ENCODE results near the gene UFM1. TPM values are rescaled to one million over a fixed set of nuclear protein-coding genes. Genes with fewer than 3 reads are reported as not detected.
"Not testable (repeated sequence)": the region's sequence is repeated elsewhere in the genome, so short reads cannot be mapped to it uniquely, and the experiment has no call there.

Gene UFM1
- total RNA-seq, 1 experiment from 2014 or later = 82.7 TPM

DNA sequence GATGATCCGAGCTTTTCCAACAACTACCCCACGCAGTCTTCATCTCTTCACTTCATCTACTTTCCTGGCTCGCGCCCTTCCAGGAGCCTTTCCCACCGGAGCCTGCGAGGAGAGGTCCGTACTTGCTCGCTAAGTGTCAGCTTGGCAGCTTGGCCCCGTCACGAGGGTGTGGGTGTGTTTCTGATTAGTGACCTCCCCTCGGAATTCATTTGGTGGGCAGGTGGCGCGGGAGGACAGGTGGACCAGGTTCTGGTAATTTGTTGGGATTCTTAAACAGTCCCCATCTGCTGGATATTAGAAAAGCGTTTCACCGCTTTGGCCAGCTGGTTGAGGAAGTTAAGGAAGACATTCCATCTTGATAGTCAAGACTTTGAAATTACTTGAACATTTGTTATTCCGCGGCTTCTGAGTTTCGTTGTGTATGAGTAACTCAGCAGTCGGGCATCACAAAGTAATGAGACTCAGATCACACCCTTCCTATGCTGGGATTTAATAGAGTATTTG, 515 bp downstream of the UFM1 start:
- H3K4me2 ChIP-seq (ENCODE audit: low read depth, low read length, poor library complexity, severe bottlenecking) = peak overlapping the region; percentile 71

DNA sequence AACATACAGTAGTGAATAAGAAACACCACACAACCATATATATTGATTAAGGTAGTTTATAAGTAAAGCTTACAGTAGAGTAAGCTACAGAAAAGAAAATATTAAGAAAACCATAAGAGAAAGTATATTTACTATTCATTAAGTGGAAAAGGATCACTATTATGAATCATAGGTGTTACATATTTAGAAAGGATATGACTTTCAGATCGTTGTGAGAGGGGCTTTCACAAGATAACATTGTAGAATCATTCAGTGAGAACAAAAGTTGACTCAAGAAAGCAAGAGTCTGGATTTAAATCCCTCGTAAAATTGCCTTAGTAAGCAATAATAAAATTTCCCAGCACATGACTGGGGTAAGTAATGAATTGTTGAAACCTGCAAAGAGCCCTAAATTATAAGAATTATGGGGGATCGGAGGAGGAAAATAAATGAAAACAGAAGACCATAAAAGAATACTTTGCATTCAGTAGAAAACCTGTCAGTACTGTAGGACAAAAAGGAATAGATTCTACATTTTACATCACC, 6.0 kb downstream of the UFM1 start:
- Histone ChIP-seq H3K9me3 (ENCODE audit: low read length) (no peaks in the 10 kb centered on the region), H4K20me1 (ENCODE audit: insufficient read depth, low read depth, low read length) (no peaks in the 10 kb centered on the region), H3K4me2 (ENCODE audit: low read depth, low read length, poor library complexity, severe bottlenecking) (no peak overlapping the region), H2AFZ (ENCODE audit: low read length) (no peak overlapping the region), H3K36me3 (ENCODE audit: insufficient read depth, low read length) (peaks cover 62% of the 10 kb centered on the region), H3K4me3 (ENCODE audit: low read length) (no peak overlapping the region), H3K27ac (ENCODE audit: low read length) (no peak overlapping the region), H3K27me3 (ENCODE audit: low read length) (no peaks in the 10 kb centered on the region), H3K9me2 (replicated peaks; ENCODE audit: insufficient read depth, low read length) (no peaks in the 10 kb centered on the region), H3K9ac (ENCODE audit: low read length) (no peak overlapping the region), H3K4me1 (ENCODE audit: low read length) (peaks cover 11% of the 10 kb centered on the region), H3K79me2 (ENCODE audit: low read length) (peaks cover 50% of the 10 kb centered on the region)
- DNase-seq = no peak

More for the DNA sequence above, 515 bp downstream of the UFM1 start:
- peaks cover 24% of the 10 kb centered on the region for H3K4me1 ChIP-seq (ENCODE audit: low read length)
- peak; percentile 75 for DNase-seq
- H3K9me2 ChIP-seq (replicated peaks; ENCODE audit: insufficient read depth, low read length) = no peaks in the 10 kb centered on the region
- H3K36me3 ChIP-seq (ENCODE audit: insufficient read depth, low read length) = peaks cover 28% of the 10 kb centered on the region; the same call in 1 of the 2 replicates
- H4K20me1 ChIP-seq (ENCODE audit: insufficient read depth, low read depth, low read length) = no peaks in the 10 kb centered on the region
- H2AFZ ChIP-seq (ENCODE audit: low read length) = peak overlapping the region; percentile 91; the same call in 1 of the 2 replicates
- peak overlapping the region; percentile 81 for H3K27ac ChIP-seq (ENCODE audit: low read length)
- H3K4me3 ChIP-seq (ENCODE audit: low read length) = peak overlapping the region; percentile 98
- H3K79me2 ChIP-seq (ENCODE audit: low read length) = peaks cover 44% of the 10 kb centered on the region
- peak overlapping the region; percentile 94 for H3K9ac ChIP-seq (ENCODE audit: low read length)
- no peaks in the 10 kb centered on the region for H3K27me3 ChIP-seq (ENCODE audit: low read length)
- H3K9me3 ChIP-seq (ENCODE audit: low read length) = no peaks in the 10 kb centered on the region

DNA sequence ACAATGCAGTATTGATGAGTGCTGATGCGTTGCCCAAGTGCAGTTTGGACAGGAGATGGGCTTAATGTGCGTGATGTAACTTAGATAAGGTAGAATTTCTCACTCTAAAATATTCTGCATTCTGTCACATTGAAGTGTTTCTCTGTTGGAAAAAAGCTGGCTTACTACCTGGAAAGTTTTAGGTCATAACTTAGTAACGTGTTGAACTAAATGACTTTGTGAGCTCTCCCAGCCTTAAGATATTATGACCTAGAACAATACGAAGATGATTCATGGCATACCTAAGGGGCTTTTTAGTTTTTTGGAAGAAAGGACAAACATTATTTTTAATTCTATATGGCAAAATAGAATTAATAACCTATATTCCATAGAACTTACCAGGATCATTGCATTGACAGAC, 9.0 kb downstream of the UFM1 start:
- H3K9ac ChIP-seq (ENCODE audit: low read length) = no peak overlapping the region
- DNase-seq = no peak
- no peaks in the 10 kb centered on the region for H4K20me1 ChIP-seq (ENCODE audit: insufficient read depth, low read depth, low read length)
- H3K36me3 ChIP-seq (ENCODE audit: insufficient read depth, low read length) = peaks cover 63% of the 10 kb centered on the region
- no peak overlapping the region for H3K4me2 ChIP-seq (ENCODE audit: low read depth, low read length, poor library complexity, severe bottlenecking)
- H3K9me3 ChIP-seq (ENCODE audit: low read length) = no peaks in the 10 kb centered on the region
- no peak overlapping the region for H3K27ac ChIP-seq (ENCODE audit: low read length)
- no peaks in the 10 kb centered on the region for H3K9me2 ChIP-seq (replicated peaks; ENCODE audit: insufficient read depth, low read length)
- H3K27me3 ChIP-seq (ENCODE audit: low read length) = no peaks in the 10 kb centered on the region
- no peak overlapping the region for H3K4me3 ChIP-seq (ENCODE audit: low read length)
- no peak overlapping the region for H2AFZ ChIP-seq (ENCODE audit: low read length)
- no peaks in the 10 kb centered on the region for H3K4me1 ChIP-seq (ENCODE audit: low read length)
- H3K79me2 ChIP-seq (ENCODE audit: low read length) = peaks cover 22% of the 10 kb centered on the region; the same call in 1 of the 2 replicates

DNA sequence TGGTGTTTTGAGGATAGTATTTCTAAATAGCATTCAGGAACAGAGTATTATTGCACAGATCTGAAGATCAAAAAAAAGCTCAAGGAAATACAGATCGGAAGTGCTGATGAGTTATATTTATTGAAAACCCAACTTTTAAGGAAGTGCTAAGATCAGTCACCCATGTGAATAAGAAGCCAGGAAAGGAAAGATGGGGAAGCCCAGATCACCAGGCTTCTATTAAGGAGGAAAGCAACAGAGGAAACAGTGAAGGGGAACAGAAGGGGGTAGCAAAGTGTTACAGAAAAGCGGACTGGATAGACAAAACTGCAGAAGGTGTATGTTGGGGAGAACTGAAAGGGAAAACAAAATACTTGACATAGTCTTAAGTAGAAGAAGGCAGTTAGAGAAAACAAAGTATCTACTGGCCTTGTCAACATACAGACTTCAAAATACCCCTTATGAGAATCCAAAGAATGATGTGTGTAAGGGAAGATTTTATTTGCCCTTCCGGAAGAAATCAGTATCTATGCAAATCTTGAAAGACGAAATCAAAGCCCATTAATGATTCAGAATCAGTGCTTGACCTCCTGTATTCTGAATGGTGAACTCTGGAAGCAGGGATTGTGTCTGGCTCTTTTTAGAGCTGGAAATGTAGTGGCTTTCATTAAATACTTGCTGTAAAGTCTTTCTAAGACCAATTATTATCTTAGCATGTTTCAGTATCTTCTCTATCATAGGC, 12.1 kb downstream of the UFM1 start:
- Histone ChIP-seq H3K9me2 (replicated peaks; ENCODE audit: insufficient read depth, low read length) (no peaks in the 10 kb centered on the region), H3K9ac (ENCODE audit: low read length) (no peak overlapping the region), H3K9me3 (ENCODE audit: low read length) (no peaks in the 10 kb centered on the region), H4K20me1 (ENCODE audit: insufficient read depth, low read depth, low read length) (no peaks in the 10 kb centered on the region), H2AFZ (ENCODE audit: low read length) (no peak overlapping the region), H3K27ac (ENCODE audit: low read length) (no peak overlapping the region), H3K4me3 (ENCODE audit: low read length) (no peak overlapping the region), H3K4me2 (ENCODE audit: low read depth, low read length, poor library complexity, severe bottlenecking) (no peak overlapping the region), H3K27me3 (ENCODE audit: low read length) (no peaks in the 10 kb centered on the region), H3K79me2 (ENCODE audit: low read length) (peaks cover 10% of the 10 kb centered on the region; the same call in 1 of the 2 replicates), H3K36me3 (ENCODE audit: insufficient read depth, low read length) (peaks cover 42% of the 10 kb centered on the region), H3K4me1 (ENCODE audit: low read length) (no peaks in the 10 kb centered on the region)
- DNase-seq = no peak

DNA sequence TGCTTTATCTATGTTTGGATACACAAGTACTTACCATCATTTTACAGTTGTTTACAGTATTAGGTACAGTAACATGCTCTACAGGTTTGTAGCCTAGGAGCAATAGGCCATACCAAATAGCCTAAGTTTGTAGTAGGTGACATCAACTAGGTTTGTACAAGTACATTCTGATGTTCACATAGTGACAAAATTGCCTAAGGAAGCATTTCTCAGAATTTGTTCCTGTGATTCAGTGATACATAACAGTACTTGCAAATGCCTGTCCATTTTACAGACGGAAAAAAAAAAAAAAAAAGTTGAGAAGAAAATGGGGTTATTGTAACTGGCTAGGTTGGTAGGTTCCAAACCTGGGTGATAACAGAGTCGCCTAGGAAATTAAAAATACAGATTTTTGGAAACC, 13.6 kb downstream of the UFM1 start:
- peaks cover 36% of the 10 kb centered on the region for H3K36me3 ChIP-seq (ENCODE audit: insufficient read depth, low read length)
- H3K9me3 ChIP-seq (ENCODE audit: low read length) = no peaks in the 10 kb centered on the region
- H3K9ac ChIP-seq (ENCODE audit: low read length) = no peak overlapping the region
- H4K20me1 ChIP-seq (ENCODE audit: insufficient read depth, low read depth, low read length) = no peaks in the 10 kb centered on the region
- no peak overlapping the region for H3K4me3 ChIP-seq (ENCODE audit: low read length)
- H3K79me2 ChIP-seq (ENCODE audit: low read length) = 0 out of 2 replicates have a peak, but pooled peaks cover 6% of the 10 kb centered on the region
- H3K27me3 ChIP-seq (ENCODE audit: low read length) = no peaks in the 10 kb centered on the region
- no peak for DNase-seq
- no peak overlapping the region for H3K27ac ChIP-seq (ENCODE audit: low read length)
- no peak overlapping the region for H2AFZ ChIP-seq (ENCODE audit: low read length)
- H3K4me2 ChIP-seq (ENCODE audit: low read depth, low read length, poor library complexity, severe bottlenecking) = no peak overlapping the region
- H3K4me1 ChIP-seq (ENCODE audit: low read length) = no peaks in the 10 kb centered on the region
- no peaks in the 10 kb centered on the region for H3K9me2 ChIP-seq (replicated peaks; ENCODE audit: insufficient read depth, low read length)

DNA sequence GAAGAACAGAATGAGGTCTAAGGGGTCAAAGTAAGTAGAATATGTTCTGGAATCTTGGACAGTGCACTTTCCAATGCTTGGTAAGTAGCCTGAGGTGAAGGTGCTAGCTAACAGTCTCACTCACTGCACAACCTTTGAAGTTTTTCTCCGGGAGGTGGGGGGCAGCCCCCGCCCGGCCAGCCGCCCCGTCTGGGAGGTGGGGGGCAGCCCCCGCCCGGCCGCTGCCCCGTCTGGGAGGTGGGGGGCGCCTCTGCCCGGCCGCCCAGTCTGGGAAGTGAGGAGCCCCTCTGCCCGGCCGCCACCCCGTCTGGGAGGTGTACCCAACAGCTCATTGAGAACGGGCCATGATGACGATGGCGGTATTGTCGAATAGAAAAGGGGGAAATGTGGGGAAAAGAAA, 14.1 kb downstream of the UFM1 start:
- H3K4me2 ChIP-seq (ENCODE audit: low read depth, low read length, poor library complexity, severe bottlenecking); H3K9me2 ChIP-seq (replicated peaks; ENCODE audit: insufficient read depth, low read length); H3K4me3 ChIP-seq (ENCODE audit: low read length); H3K79me2 ChIP-seq (ENCODE audit: low read length); H3K9ac ChIP-seq (ENCODE audit: low read length); H2AFZ ChIP-seq (ENCODE audit: low read length); H3K4me1 ChIP-seq (ENCODE audit: low read length); H3K27me3 ChIP-seq (ENCODE audit: low read length); H3K27ac ChIP-seq (ENCODE audit: low read length); H4K20me1 ChIP-seq (ENCODE audit: insufficient read depth, low read depth, low read length); DNase-seq; H3K9me3 ChIP-seq (ENCODE audit: low read length): not testable (repeated sequence)
- H3K36me3 ChIP-seq (ENCODE audit: insufficient read depth, low read length) = peaks cover 32% of the 10 kb centered on the region

DNA sequence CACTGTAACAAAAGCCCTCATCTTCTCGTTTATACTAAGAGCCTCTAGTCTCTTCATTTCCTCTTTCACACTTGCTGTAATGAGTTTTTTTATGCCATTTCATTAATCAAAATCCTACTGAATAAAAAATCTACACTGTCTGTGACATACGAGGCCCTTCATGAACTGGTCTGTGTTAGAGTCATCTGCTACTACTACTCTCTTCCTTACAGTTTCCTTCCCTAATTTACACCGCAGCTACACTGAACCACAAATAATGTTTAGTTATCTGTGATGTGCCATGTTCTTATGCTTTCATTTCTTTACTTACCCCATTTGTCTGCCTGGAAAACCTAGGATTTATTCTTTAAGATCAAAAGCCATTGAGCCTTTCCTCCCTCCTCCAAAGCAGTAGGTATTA, 16.0 kb downstream of the UFM1 start:
- Histone ChIP-seq H3K36me3 (ENCODE audit: insufficient read depth, low read length) (peaks cover 20% of the 10 kb centered on the region), H3K9me3 (ENCODE audit: low read length) (no peaks in the 10 kb centered on the region), H3K4me1 (ENCODE audit: low read length) (no peaks in the 10 kb centered on the region), H3K79me2 (ENCODE audit: low read length) (no peaks in the 10 kb centered on the region), H3K27ac (ENCODE audit: low read length) (no peak overlapping the region), H3K9me2 (replicated peaks; ENCODE audit: insufficient read depth, low read length) (no peaks in the 10 kb centered on the region), H3K9ac (ENCODE audit: low read length) (no peak overlapping the region), H3K27me3 (ENCODE audit: low read length) (no peaks in the 10 kb centered on the region), H3K4me3 (ENCODE audit: low read length) (no peak overlapping the region), H4K20me1 (ENCODE audit: insufficient read depth, low read depth, low read length) (no peaks in the 10 kb centered on the region), H3K4me2 (ENCODE audit: low read depth, low read length, poor library complexity, severe bottlenecking) (no peak overlapping the region), H2AFZ (ENCODE audit: low read length) (no peak overlapping the region)
- no peak for DNase-seq

DNA sequence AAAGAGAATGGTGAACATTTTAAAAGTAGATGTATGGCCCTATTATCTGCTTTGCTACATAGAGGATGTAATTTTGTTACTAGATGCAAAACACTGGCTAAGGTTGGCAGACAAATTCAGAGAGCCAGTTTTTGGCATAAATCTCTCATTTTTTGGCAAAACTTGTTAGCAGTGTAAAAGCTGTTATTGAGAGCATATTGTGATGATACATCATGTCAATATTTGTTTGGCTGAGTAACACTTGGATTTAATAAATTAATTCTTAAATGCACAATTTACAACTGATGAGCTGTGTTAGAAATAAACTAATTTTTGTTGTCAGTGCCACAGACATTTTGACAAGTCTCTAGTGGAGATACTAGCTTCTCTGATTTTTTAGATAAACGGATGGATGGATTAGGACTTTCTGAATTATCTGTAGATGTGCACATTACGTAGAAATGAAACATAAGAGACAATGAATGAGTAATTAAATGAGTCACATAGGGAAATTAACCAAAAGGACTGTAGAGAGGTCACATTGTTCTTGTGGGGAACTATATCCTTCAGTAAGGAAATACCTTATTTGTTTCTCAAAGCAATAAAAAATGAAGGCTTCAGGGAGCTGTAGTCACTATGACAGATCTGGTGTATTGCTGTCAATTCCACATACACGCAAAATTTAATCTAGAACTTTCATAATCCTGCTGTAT, 17.4 kb downstream of the UFM1 start:
- Histone ChIP-seq H4K20me1 (ENCODE audit: insufficient read depth, low read depth, low read length) (no peaks in the 10 kb centered on the region), H3K9me3 (ENCODE audit: low read length) (no peaks in the 10 kb centered on the region), H3K4me3 (ENCODE audit: low read length) (no peak overlapping the region), H3K9ac (ENCODE audit: low read length) (no peak overlapping the region), H3K27me3 (ENCODE audit: low read length) (no peaks in the 10 kb centered on the region), H3K79me2 (ENCODE audit: low read length) (no peaks in the 10 kb centered on the region), H3K4me1 (ENCODE audit: low read length) (no peaks in the 10 kb centered on the region), H3K4me2 (ENCODE audit: low read depth, low read length, poor library complexity, severe bottlenecking) (no peak overlapping the region), H3K27ac (ENCODE audit: low read length) (no peak overlapping the region), H3K36me3 (ENCODE audit: insufficient read depth, low read length) (peaks cover 6% of the 10 kb centered on the region), H3K9me2 (replicated peaks; ENCODE audit: insufficient read depth, low read length) (no peaks in the 10 kb centered on the region), H2AFZ (ENCODE audit: low read length) (no peak overlapping the region)
- DNase-seq = no peak
